GM18520 (cell line): ENCODE data around the gene SORCS3.

Source experiments
- ATAC-seq: cut with Tn5 transposase; IDR thresholded peaks from one replicate; pipeline ENCODE4 v1.9.1; 2021; ENCODE audit not compliant: unreplicated experiment

SORCS3 gene

GRCh38 chr10:104993085-104993484, 352.0 kb downstream of the SORCS3 start:
- no peak for ATAC-seq

DNA sequence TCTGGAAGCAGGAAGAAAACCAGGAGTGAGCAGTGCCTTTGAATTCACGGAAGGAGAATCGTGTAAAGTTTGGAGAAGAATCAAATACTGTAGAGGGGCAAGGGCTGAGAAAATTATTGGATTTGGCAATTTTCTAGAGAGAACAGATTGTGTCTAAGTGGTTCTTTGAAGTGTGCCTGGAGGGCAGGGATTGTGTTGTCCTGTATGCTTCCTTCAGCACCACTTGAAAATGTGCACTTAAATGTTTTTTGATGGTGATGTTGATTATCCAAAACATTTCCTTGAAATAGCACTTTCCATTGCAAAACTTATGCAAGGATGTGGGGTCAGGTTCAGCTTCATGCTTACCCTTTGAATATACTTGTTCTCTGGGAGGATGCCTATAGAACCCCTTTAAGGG, 360.2 kb downstream of the SORCS3 start:
- no peak for ATAC-seq

GRCh38 chr10:105010411-105011121, 369.5 kb downstream of the SORCS3 start:
- ATAC-seq = no peak

DNA sequence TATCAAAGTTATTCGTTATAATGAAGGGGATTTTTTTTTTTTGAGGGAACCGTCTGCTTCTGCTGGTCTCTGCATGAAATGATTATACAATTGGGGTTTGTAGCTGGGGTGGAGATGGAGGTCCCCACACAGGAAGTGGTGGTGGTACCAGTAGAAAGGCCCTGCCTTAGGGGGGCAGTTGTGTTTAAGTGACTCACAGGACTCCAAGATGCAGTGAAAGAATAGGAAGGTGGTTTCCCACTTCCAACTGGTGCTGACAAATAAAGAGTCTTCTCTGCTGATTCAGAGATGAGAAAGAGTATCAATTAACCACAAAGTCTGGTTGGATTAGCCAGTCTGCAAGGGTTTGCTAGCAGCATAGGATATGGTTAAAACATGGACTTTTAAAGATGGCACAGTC, 376.0 kb downstream of the SORCS3 start:
- ATAC-seq = no peak

GRCh38 chr10:105017691-105018090, 376.6 kb downstream of the SORCS3 start:
- no peak for ATAC-seq

DNA sequence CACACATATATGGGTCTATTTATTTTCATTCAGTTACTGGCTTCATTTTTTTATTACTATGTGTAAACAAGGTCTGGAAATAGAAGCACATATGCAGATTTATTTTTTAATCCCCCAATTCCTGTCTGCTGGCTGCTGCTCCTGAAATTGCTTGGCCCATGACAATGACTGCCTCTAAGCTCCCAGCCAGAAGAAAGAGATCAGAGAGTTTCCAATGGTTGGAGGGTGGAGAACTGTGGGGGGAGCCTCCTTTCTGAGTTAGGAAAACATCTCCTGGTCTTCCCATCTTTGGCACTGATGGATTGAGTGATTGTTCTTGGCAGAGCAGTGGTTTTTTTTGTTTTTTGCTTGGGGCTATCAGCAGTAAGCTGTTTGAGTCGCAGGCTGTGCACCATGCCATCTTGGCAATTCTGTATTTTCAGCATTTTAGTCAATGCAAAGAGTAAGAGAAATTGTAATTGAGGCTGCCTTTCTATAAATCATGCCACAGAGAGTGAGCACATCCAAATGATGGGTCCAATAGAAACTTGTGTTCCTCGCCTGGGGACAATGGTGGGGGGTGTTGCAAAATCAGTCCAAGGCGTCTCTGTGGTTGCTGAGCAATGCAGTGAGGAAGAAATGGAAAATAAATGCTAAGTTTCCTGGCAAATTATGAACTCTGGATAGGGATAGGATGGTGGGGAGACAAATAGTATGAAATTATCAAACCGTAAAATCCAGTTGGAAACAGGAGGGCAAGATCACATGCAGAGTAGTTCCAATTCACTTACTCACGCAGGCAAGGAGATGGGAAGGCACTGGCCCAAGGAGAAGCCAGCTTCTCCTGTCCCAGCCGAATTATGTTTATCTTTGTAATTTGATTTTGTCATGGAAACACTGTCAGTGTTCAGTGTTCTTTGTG, 382.4 kb downstream of the SORCS3 start:
- ATAC-seq = no peak

- no peak for ATAC-seq
Observed at GRCh38 chr10:105024184-105024583, 383.1 kb downstream of the SORCS3 start.

DNA sequence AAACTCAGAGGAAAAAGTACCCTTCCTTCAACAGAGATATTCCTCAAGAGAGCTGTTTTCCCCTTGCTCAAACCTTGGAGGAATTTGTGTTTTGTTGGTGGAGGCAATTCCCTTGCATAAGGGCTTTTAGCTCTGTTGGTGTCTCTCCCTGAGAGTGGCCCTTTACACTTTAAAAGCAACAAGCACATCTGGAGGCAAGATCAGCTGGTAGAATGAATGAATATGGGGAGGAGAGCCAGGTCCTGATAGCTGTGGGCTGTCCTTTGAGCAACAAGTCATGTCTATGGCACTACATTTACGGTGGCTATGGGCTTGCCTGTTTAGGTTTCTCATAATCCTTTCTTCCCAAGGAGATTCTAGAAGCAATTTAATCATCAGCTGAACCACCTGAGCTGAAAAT, 384.0 kb downstream of the SORCS3 start:
- ATAC-seq = no peak

GRCh38 chr10:105026566-105026965, 385.5 kb downstream of the SORCS3 start:
- ATAC-seq = no peak

- no peak for ATAC-seq
Observed at GRCh38 chr10:105029286-105029685, 388.2 kb downstream of the SORCS3 start.

- ATAC-seq = no peak
Observed at GRCh38 chr10:105037022-105037421, 395.9 kb downstream of the SORCS3 start.

GRCh38 chr10:105041956-105042355, 400.9 kb downstream of the SORCS3 start:
- no peak for ATAC-seq

GRCh38 chr10:105042906-105043552, 401.9 kb downstream of the SORCS3 start:
- ATAC-seq = no peak

GRCh38 chr10:105044902-105045301, 403.8 kb downstream of the SORCS3 start:
- ATAC-seq = no peak

DNA sequence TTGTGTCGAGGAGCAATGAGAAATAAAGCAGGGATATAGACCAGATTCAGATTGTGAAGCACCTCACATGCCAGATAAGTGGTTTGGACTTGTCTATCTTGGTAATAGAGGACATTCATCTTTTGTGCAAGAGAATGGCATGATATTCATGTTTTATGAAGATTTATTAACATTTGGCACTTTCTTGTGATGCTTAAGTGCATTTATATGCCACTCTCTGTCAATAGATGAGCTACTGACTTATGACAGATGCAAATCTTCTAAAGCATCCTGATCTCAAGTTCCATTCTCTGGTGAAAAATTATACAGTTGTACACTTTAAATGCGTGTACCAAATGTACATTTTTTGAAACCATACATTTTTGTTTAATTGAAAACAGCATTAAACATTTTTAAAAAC, 415.3 kb downstream of the SORCS3 start:
- no peak for ATAC-seq

DNA sequence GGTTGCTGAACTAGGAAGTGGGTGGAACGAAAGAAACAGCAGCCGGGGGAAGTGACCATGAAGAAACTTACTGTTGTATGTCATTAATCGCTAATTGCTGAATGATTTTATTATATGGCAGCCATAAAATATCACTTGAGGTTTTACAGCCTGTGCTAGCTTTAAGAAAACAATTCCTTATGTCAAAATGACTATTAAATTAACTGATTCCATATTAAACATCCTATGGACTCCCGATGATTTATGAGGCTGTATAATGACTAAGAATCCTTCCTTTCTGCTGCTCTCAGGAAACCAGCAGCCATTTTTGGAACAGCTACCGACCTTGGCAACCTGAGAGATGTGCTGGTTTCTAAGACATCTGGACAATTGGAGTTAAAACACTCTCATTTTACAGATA, 421.9 kb downstream of the SORCS3 start:
- ATAC-seq = no peak

DNA sequence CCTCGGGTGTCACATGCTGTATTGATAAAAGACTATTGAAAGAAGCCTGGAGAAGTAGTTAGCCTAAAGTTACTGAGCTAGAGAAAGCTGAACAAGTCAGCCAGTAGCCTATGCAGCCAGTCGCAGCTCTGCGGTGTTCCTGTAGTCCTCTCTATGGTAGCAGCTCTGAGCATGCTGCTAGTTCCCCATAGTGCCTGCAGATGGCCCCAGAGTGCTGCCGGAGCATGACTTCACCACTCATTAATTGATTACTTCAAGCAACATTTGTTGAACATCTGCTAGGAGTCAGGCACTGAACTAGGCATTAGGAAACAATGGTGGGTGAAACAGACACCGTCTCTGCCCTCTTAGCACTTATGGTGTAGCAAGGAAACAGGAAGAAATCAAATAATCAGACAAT, 422.7 kb downstream of the SORCS3 start:
- no peak for ATAC-seq

GRCh38 chr10:105068497-105068896, 427.4 kb downstream of the SORCS3 start:
- ATAC-seq = no peak

GRCh38 chr10:105070249-105070648, 429.2 kb downstream of the SORCS3 start:
- ATAC-seq = no peak

DNA sequence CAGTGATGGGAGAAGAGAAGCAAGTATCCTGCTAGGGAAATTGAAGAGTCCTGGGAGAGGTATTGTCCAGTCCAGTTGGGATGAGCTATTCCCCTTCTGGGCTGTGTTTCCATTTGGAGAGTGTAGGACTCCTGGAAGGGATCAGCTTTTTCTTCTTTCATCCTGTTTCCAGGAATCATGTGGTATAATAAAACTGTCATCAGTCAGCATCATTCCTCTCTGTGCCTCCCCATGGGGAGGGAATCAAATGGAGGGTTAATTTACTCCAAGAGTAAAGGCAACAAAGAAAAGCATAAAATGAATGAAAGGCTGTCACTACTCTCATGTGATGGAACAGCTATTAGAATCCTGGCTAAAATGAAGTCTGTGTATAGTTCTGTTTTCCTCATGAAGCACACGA, 429.9 kb downstream of the SORCS3 start:
- ATAC-seq = no peak

DNA sequence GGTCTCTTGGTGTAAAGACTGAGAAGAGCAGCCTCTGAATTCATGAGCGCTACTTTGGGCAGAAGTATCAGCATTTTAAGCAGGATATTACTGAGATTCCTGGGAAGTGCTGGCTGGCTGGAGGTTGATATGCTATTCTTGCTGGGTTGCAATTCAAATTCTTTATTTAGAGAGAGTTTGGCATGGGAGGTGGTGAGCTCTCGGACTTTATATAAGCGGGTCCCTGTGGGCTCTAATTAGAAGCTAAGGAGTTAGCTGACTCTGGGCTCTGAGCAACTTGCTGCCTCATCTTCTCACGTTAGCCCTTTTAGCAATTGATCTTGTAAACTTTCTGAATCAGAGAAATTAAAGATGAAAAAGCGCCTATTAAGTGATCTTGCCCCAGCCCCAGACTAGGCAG, 430.9 kb downstream of the SORCS3 start:
- no peak for ATAC-seq

DNA sequence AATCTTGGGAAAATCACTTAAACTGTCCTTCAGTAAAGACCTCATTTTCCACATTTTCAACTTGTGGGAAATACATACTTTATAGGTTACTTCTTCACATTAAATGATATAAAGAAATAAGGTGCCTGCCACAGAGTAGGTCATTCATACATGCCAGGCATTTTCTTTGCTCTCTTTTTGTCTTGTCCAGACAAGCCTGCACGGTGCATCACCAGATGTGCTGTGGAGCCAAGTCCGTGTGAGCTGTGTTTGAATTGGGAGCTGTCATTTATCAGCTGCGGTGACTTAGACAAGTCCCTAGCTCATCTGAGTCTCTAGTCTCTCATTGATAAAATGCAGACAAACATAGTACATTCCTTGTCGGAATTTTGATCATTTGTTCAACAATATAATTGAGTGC, 432.9 kb downstream of the SORCS3 start:
- no peak for ATAC-seq
